Left ventricle myocardium inferior (tissue), 1 donor: ENCODE results near the gene CLDN6. TPM values are rescaled to one million over a fixed set of nuclear protein-coding genes. Genes with fewer than 3 reads are reported as not detected.

Source experiments
- DNase-seq: peaks from one replicate; pipeline ENCODE4 v3.0.0-alpha.2; 2020
- H3K27ac ChIP-seq: fragments of 200-600 bp; replicated peaks from 2 replicates; pipeline ENCODE4 v1.8.0; 2021
- H3K27me3 ChIP-seq: fragments of 200-600 bp; 2 replicates; pipeline ENCODE4 v1.8.0; 2021; ENCODE audit warnings: low read depth
- H3K36me3 ChIP-seq: fragments of 200-600 bp; 2 replicates; pipeline ENCODE4 v1.8.0; 2021
- H3K4me1 ChIP-seq: fragments of 200-600 bp; 2 replicates; pipeline ENCODE4 v1.8.0; 2021
- H3K4me3 ChIP-seq: fragments of 200-600 bp; 2 replicates; pipeline ENCODE4 v1.8.0; 2021; ENCODE audit warnings: mild to moderate bottlenecking, moderate library complexity
- H3K9me3 ChIP-seq: fragments of 200-600 bp; replicated peaks from 2 replicates; pipeline ENCODE4 v1.8.0; 2021
- intact Hi-C: fragments of 100-400 bp; cut with micrococcal nuclease; formaldehyde crosslinking; loops from one replicate; pipeline ENCODE4 v1.11.0; 2022
- total RNA-seq: library from RNA; stranded (reverse); fragmentation: NEBNext Ultra II Directional; extraction: Animal tissue kit (Norgen Biotek cat#: 25700); gene quantifications from one replicate; pipeline ENCODE4 v1.2.1, GENCODE V29; 2021
- TF ChIP-seq, protein P1 (sequence below): fragments of 200-600 bp; IDR thresholded peaks from 2 replicates; pipeline ENCODE4 v1.8.0; 2021; ENCODE audit warnings: antibody characterized with exemption, mild to moderate bottlenecking, borderline replicate concordance
- donor health status: DM: no; HTN: yes; CAD: no; lungs with severe emphysema.

CLDN6 gene
- total RNA-seq, 1 donor from 2014 or later = not detected

DNA sequence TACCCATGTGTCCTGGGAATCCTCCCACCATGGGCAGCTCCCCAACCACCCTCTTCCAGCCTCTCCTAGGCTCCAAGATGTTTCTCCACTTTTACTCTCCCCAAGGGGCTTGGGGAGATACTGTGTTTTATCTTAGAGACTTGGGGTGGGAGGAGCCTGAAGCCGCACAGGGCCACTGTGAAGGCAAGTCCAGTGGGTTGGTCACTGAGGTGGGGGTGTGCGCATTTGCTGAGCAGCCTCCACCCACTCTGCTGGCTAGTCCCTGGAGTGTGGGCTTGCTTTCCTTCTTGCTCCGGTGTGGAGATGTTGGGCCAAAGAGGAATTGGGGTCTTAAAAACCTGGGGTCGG lies 9.3 kb downstream of the CLDN6 start:
- intact Hi-C loops = no loop called here
- H3K27ac ChIP-seq = no peak overlapping the region
- no peak overlapping the region for H3K4me3 ChIP-seq
- peaks cover 91% of the 10 kb centered on the region for H3K27me3 ChIP-seq
- TF ChIP-seq, protein P1, sequence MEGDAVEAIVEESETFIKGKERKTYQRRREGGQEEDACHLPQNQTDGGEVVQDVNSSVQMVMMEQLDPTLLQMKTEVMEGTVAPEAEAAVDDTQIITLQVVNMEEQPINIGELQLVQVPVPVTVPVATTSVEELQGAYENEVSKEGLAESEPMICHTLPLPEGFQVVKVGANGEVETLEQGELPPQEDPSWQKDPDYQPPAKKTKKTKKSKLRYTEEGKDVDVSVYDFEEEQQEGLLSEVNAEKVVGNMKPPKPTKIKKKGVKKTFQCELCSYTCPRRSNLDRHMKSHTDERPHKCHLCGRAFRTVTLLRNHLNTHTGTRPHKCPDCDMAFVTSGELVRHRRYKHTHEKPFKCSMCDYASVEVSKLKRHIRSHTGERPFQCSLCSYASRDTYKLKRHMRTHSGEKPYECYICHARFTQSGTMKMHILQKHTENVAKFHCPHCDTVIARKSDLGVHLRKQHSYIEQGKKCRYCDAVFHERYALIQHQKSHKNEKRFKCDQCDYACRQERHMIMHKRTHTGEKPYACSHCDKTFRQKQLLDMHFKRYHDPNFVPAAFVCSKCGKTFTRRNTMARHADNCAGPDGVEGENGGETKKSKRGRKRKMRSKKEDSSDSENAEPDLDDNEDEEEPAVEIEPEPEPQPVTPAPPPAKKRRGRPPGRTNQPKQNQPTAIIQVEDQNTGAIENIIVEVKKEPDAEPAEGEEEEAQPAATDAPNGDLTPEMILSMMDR = no peak
- H3K9me3 ChIP-seq = no peaks in the 10 kb centered on the region
- no peaks in the 10 kb centered on the region for H3K36me3 ChIP-seq
- H3K4me1 ChIP-seq = peaks cover 6% of the 10 kb centered on the region
- no peak for DNase-seq

DNA sequence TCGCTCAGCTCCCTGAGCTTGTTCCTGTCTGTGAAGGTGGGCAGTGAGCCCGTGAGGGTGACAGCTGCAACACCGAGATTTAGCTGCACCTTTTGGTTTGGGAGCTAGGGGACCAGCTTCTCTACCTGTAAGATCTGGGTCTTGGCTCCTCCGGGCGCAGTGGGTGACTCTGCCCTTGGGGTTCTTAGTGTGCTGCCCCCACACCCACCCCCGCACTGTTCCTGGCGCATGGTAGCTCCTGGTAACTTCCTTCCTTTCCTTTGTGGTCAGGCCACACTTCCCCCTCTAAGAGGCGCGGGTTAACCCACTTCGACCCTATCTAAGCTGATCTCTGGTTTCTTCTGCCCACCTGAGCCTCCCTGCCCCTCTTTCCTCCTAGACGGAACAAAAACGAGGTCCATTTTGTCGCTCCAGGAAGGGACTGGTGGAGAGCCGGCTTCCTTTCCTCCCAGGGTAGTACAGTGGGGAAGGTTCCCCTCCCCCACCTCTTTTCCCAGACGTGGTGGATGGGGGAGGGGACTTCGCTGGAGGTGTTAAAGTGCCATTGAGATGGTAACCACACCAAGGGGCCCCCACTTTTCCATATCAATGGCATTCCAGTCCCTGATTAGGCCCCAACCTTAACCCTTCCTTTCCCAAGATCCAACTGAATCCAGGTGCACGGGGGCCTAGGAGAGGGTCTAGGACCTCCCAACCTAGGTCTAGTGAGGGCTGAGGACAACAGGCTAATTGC lies 9.9 kb downstream of the CLDN6 start:
- Histone ChIP-seq H3K27ac (no peak overlapping the region), H3K27me3 (peaks cover 91% of the 10 kb centered on the region), H3K4me3 (no peak overlapping the region), H3K4me1 (peaks cover 10% of the 10 kb centered on the region), H3K36me3 (no peaks in the 10 kb centered on the region), H3K9me3 (no peaks in the 10 kb centered on the region)
- intact Hi-C loops = no loop called here
- TF ChIP-seq, protein P1 = no peak
- DNase-seq = peak; percentile 43

DNA sequence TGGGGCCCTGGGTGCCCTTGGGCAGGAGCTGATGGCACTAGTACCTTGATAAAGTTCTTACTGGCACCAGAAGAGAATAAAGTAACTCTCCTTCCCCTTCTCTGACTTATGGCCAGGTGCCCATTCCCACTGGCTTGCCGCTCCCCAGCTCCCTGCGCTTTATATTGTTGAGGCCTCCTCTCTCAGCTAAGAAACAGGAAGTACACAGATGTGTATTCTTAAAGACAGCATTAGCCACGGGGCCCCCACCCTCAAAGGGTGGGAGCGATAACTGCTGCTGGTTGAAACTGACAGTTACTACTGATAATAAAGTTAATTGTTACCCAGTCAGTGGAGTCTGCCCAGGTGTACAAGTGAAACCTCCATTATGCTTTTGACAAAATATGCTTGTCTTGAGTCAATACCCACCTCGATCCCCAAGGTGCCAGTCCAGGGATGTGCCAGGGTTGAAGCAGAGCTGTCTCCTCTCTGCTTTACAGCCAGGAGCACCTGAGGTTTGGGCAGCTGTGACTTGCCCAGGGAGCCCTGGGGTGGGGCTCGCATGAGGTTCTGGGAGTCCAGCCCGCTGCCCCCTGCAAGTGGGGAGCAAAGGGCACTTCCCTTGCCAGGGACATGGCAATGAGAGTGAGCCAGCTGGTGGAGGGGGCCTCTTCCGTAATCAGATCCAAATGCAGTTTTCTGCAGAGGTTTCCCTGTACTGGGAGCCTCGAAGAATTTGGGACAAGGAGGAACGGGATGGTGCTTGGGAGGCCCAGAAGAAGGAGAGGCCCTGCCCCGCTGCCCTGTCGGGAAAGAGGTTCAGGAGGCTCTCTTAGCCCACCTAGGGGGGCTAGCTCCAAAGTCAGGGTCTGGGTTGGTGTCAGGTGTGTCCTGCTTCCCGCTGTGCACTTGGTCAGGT lies 10.7 kb downstream of the CLDN6 start:
- Histone ChIP-seq H3K27me3 (peaks cover 86% of the 10 kb centered on the region), H3K36me3 (no peaks in the 10 kb centered on the region), H3K4me3 (no peak overlapping the region), H3K4me1 (peaks cover 10% of the 10 kb centered on the region), H3K27ac (no peak overlapping the region), H3K9me3 (no peaks in the 10 kb centered on the region)
- intact Hi-C loops = no loop called here
- no peak for DNase-seq
- TF ChIP-seq, protein P1 = no peak

DNA sequence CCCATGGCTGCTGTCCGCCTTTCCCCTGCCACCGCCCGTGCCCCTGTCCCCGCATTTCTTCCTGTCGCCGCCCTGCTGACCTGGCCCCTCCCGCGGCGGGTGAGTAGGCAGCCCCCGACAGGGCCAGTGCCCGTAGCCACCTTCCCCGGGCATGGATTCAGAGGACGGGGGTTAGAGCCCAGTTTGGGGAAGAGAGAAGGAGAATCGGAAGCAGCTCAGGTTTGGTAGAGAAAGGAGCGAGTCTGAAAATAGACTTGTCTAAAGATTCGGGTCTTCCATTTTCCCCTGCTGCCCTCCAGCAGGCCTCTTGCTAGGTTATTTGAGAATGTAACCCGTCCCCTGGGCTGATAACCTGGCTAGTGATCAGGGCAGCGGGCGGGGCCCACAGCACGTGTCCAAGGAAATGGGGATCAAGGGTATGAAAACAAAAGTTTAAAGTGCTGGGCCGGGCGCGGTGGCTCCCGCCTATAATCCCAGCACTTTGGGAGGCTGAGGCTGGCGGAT lies 13.2 kb downstream of the CLDN6 start:
- peaks cover 10% of the 10 kb centered on the region for H3K4me1 ChIP-seq
- H3K9me3 ChIP-seq = no peaks in the 10 kb centered on the region
- H3K27me3 ChIP-seq = peaks cover 82% of the 10 kb centered on the region
- intact Hi-C loops = no loop called here
- no peak for DNase-seq
- H3K27ac ChIP-seq = peak overlapping the region; percentile 46
- TF ChIP-seq, protein P1 = no peak
- H3K36me3 ChIP-seq = no peaks in the 10 kb centered on the region
- H3K4me3 ChIP-seq = peak overlapping the region; percentile 60

DNA sequence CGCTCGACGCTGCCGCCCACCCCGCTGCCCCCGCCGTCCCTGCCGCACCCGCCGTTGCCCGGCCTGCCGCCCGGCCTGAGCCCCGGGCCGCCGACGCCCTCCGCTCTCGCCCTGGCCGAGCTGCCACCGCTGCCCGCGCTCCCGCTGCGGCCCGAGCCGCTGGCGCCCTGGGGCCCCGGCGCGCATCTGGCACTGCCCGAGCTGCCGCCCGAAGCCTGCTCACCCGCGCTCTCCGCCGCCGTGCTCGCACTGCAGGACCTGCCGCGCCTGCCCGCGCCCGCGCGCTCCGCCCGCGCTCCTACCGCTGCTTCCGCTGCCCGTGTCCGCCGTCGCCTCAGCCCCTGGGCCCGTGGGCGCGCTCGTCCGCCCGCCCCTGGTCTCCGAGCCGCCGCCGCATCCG lies 13.7 kb downstream of the CLDN6 start:
- Histone ChIP-seq H3K4me1 (peaks cover 10% of the 10 kb centered on the region), H3K36me3 (no peaks in the 10 kb centered on the region), H3K4me3 (peak overlapping the region; percentile 60), H3K27me3 (peaks cover 77% of the 10 kb centered on the region), H3K9me3 (no peaks in the 10 kb centered on the region), H3K27ac (peak overlapping the region; percentile 30)
- no peak for DNase-seq
- intact Hi-C loops = no loop called here
- TF ChIP-seq, protein P1 = no peak
